ENCODE data around the gene CHCHD3.
"Not testable (repeated sequence)": the region's sequence is repeated elsewhere in the genome, so short reads cannot be mapped to it uniquely, and the experiment has no call there.

Gene CHCHD3

DNA sequence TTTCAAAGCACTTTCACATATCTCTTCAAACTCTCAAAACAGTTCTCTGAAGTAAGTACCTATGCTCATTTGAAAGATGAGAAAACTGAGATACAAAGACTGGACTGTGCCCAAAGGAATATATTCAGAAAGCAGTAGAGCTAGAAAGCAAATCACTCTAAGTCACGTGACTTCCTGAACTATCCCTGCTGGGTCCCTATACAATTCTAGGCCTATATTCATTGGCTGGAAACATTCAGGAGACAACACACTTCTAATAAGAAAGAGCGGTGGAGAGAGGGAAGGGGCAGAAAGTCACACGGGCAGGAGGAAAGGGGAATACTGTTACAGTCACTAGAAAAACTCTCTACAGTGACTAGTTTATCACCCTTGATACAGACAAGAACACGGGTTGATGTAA, 140.0 kb downstream of the CHCHD3 start:
- Histone ChIP-seq H3K4me1 (ENCODE audit: control insufficient read depth, low read depth, low read length) (peaks cover 3% of the 10 kb centered on the region), H3K27me3 (ENCODE audit: control insufficient read depth, insufficient read depth, low read length) (no peaks in the 10 kb centered on the region), H3K9ac (ENCODE audit: low read length) (no peak overlapping the region), H3K27ac (ENCODE audit: low read length) (no peak overlapping the region), H3K4me3 (ENCODE audit: low read length) (no peak overlapping the region), H3K9me3 (ENCODE audit: control insufficient read depth, low read depth, low read length) (no peaks in the 10 kb centered on the region), H3K36me3 (ENCODE audit: control insufficient read depth, low read depth, low read length) (no peaks in the 10 kb centered on the region)

DNA sequence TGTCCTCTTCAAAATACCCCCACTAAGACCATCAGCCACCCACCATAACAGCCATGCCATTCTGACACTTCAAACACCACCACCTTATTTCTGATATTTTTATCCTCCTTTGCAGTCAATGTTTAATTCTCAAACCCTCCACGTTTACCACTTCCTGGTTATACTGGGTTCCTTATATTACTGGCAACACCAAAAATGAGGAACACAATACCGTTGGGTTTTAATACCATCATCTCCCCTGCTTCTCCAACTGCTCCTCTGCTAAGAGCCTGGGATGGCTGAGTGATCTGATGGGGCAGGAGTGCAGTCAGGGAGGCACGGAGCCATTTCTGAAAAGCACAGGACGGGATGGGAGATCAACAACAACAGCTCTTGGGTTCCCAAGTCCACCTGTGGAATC, 140.5 kb downstream of the CHCHD3 start:
- no peak overlapping the region for H3K27ac ChIP-seq (ENCODE audit: low read length)
- no peaks in the 10 kb centered on the region for H3K9me3 ChIP-seq (ENCODE audit: control insufficient read depth, low read depth, low read length)
- peaks cover 3% of the 10 kb centered on the region for H3K4me1 ChIP-seq (ENCODE audit: control insufficient read depth, low read depth, low read length)
- no peak overlapping the region for H3K9ac ChIP-seq (ENCODE audit: low read length)
- no peak overlapping the region for H3K4me3 ChIP-seq (ENCODE audit: low read length)
- H3K36me3 ChIP-seq (ENCODE audit: control insufficient read depth, low read depth, low read length) = no peaks in the 10 kb centered on the region
- H3K27me3 ChIP-seq (ENCODE audit: control insufficient read depth, insufficient read depth, low read length) = no peaks in the 10 kb centered on the region

DNA sequence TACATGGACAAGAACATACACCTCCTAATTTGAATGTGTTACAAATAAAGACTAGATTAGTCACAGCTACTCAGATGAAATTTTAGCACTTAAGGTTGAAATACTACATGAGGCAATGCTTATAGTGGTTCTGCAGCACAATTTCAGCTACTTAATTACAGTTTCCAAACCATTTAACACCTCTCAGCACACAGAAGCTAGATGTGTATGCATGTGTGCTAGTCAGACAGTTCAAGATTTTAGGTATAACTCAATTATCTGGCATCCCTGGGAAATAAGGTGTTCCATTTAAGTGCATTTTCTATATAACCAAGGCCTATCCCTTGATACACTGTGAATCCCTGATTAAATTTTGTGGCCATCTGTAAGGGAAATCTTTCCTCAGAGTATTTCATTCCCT, 141.8 kb downstream of the CHCHD3 start:
- H3K4me1 ChIP-seq (ENCODE audit: control insufficient read depth, low read depth, low read length) = peaks cover 3% of the 10 kb centered on the region
- H3K9ac ChIP-seq (ENCODE audit: low read length) = no peak overlapping the region
- H3K27ac ChIP-seq (ENCODE audit: low read length) = no peak overlapping the region
- H3K9me3 ChIP-seq (ENCODE audit: control insufficient read depth, low read depth, low read length) = no peaks in the 10 kb centered on the region
- no peaks in the 10 kb centered on the region for H3K36me3 ChIP-seq (ENCODE audit: control insufficient read depth, low read depth, low read length)
- H3K27me3 ChIP-seq (ENCODE audit: control insufficient read depth, insufficient read depth, low read length) = no peaks in the 10 kb centered on the region
- no peak overlapping the region for H3K4me3 ChIP-seq (ENCODE audit: low read length)

DNA sequence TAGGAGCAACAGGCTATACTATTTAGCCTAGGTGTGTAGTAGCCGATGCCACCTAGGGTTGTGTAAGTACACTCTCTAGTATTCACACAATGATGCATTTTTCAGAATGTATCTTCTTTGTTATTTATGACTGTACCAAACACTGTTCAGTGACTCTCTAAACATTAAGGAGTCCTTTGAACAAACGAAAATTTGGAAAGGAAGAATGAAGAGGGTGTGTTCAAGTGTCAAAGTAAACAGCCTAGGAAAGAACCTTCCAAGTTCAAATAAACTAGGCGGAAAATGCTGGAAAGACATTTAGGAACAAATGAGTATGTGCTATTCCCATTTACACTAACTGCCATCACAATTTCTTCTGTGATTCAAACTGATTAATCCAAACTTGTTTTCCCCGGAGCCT, 142.4 kb downstream of the CHCHD3 start:
- H3K27ac ChIP-seq (ENCODE audit: low read length) = no peak overlapping the region
- no peaks in the 10 kb centered on the region for H3K36me3 ChIP-seq (ENCODE audit: control insufficient read depth, low read depth, low read length)
- H3K27me3 ChIP-seq (ENCODE audit: control insufficient read depth, insufficient read depth, low read length) = no peaks in the 10 kb centered on the region
- H3K4me1 ChIP-seq (ENCODE audit: control insufficient read depth, low read depth, low read length) = peaks cover 3% of the 10 kb centered on the region
- no peaks in the 10 kb centered on the region for H3K9me3 ChIP-seq (ENCODE audit: control insufficient read depth, low read depth, low read length)
- no peak overlapping the region for H3K4me3 ChIP-seq (ENCODE audit: low read length)
- no peak overlapping the region for H3K9ac ChIP-seq (ENCODE audit: low read length)

DNA sequence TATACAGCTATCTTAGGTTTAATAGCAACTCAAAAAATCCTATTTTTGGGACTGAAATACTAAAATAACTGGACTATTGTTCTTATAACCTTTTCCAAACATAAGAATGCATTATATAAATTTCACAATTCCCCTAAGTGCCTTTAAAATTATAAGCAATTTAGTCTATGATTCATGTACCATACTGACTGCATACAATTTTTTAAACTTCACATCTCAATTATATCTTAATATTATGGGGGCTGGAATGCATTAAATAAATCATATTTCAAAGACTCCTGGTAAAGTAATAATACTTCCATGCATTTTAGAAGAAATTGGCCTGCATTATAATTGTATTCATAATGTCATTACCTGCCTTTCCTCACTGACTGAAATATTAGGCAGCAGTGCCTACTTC, 144.6 kb downstream of the CHCHD3 start:
- Histone ChIP-seq H3K36me3 (ENCODE audit: control insufficient read depth, low read depth, low read length) (no peaks in the 10 kb centered on the region), H3K27ac (ENCODE audit: low read length) (no peak overlapping the region), H3K9ac (ENCODE audit: low read length) (no peak overlapping the region), H3K27me3 (ENCODE audit: control insufficient read depth, insufficient read depth, low read length) (no peaks in the 10 kb centered on the region), H3K4me3 (ENCODE audit: low read length) (no peak overlapping the region), H3K4me1 (ENCODE audit: control insufficient read depth, low read depth, low read length) (peaks cover 4% of the 10 kb centered on the region), H3K9me3 (ENCODE audit: control insufficient read depth, low read depth, low read length) (no peaks in the 10 kb centered on the region)

DNA sequence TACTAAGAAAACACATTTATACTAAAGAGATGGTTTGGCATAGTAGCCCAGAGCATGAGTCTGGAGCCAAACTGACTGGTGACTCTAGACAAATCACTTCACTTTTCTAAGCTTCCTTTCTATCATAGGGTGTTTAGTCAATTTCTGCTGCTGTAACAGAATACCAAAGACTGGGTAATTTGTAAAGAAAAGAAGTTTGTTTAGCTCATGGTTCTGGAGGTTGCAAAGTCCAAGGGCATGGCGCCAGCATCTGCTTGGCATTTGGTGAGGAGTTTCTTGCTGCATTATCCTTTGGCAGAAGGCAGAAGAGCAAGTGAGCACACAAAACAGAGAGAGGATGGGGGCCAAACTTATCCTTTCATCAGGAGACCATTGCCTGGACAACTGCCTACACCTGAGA, 146.3 kb downstream of the CHCHD3 start:
- no peaks in the 10 kb centered on the region for H3K36me3 ChIP-seq (ENCODE audit: control insufficient read depth, low read depth, low read length)
- H3K27ac ChIP-seq (ENCODE audit: low read length) = no peak overlapping the region
- H3K4me1 ChIP-seq (ENCODE audit: control insufficient read depth, low read depth, low read length) = peaks cover 14% of the 10 kb centered on the region
- H3K9ac ChIP-seq (ENCODE audit: low read length) = no peak overlapping the region
- H3K9me3 ChIP-seq (ENCODE audit: control insufficient read depth, low read depth, low read length) = no peaks in the 10 kb centered on the region
- no peaks in the 10 kb centered on the region for H3K27me3 ChIP-seq (ENCODE audit: control insufficient read depth, insufficient read depth, low read length)
- no peak overlapping the region for H3K4me3 ChIP-seq (ENCODE audit: low read length)

DNA sequence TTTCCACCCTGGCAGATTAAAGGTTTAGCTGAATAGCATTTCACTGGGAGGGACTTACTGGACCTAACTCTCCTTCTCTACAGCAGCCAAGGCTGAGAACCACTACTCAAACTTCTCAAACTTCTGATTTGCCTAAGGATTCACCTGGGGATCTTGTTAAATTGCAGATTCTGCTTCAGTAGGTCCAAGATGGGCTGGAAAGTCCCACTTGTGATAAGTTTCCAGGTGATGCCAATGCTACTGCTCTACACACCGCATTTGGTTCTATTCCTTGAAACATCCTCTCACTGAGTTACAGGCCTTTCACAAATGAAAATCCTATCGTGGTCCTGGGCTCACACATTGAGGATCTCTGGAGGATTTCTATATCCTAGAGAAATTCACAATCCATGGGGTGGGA, 147.9 kb downstream of the CHCHD3 start:
- H3K9ac ChIP-seq (ENCODE audit: low read length) = no peak overlapping the region
- H3K4me1 ChIP-seq (ENCODE audit: control insufficient read depth, low read depth, low read length) = peaks cover 14% of the 10 kb centered on the region
- no peaks in the 10 kb centered on the region for H3K27me3 ChIP-seq (ENCODE audit: control insufficient read depth, insufficient read depth, low read length)
- no peak overlapping the region for H3K4me3 ChIP-seq (ENCODE audit: low read length)
- H3K27ac ChIP-seq (ENCODE audit: low read length) = no peak overlapping the region
- no peaks in the 10 kb centered on the region for H3K36me3 ChIP-seq (ENCODE audit: control insufficient read depth, low read depth, low read length)
- H3K9me3 ChIP-seq (ENCODE audit: control insufficient read depth, low read depth, low read length) = no peaks in the 10 kb centered on the region

DNA sequence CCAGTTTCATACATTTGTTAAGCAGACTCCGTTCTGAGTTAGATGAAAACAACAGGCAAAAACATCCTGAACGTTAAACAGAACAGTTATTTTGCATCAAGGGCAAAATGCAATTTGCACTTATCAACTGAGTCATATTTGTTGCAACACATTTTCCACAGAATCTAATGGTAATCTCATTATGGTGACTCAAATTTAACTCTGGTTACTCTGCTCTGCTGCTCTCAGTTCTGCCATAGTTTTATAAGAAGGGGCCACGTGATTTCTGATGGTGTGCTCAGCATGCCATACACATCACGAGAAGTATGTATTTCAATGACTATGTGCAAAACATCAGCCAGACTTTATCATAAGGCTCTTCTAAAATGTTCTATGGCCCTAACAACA, 148.8 kb downstream of the CHCHD3 start:
- no peak overlapping the region for H3K27ac ChIP-seq (ENCODE audit: low read length)
- H3K9me3 ChIP-seq (ENCODE audit: control insufficient read depth, low read depth, low read length) = no peaks in the 10 kb centered on the region
- no peaks in the 10 kb centered on the region for H3K27me3 ChIP-seq (ENCODE audit: control insufficient read depth, insufficient read depth, low read length)
- H3K4me1 ChIP-seq (ENCODE audit: control insufficient read depth, low read depth, low read length) = peaks cover 14% of the 10 kb centered on the region
- H3K4me3 ChIP-seq (ENCODE audit: low read length) = no peak overlapping the region
- no peak overlapping the region for H3K9ac ChIP-seq (ENCODE audit: low read length)
- no peaks in the 10 kb centered on the region for H3K36me3 ChIP-seq (ENCODE audit: control insufficient read depth, low read depth, low read length)

DNA sequence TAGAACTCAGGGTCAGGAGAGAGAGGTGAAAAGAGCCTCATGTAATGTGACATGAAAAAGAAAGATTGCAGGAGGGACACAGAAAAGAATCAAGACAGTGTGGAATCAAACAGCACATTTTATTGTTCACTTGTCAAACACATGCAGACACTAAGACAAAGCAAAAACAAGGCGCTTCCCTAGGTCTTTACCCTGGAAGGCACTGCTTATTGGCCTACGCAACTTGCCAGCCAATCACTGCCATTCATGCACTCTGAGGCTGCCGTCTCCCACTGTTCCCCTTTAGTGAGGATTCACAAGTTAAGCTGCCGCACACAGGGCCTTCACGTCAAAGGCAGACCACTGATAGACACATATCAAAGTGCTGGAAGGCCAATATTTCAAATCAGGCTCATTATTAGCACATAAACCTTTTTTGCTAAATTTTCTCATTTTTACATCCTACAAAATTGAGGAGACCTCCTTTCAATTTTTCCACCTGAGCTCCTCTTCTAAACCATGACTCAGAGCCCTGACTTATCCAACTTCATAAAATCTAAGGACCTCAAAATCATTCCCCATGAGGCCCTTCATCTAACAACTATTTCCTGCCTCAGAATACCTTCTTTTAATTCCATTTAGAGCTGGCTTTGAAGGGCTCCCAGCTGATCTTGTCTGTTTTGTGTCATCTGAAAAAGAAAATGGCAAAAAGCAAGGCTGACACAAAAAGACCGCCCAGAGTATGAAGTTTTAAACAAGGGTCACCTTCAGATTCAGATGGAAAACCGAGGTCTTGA, 149.4 kb downstream of the CHCHD3 start:
- H3K9ac ChIP-seq (ENCODE audit: low read length) = no peak overlapping the region
- no peak overlapping the region for H3K27ac ChIP-seq (ENCODE audit: low read length)
- H3K4me1 ChIP-seq (ENCODE audit: control insufficient read depth, low read depth, low read length) = peaks cover 14% of the 10 kb centered on the region

DNA sequence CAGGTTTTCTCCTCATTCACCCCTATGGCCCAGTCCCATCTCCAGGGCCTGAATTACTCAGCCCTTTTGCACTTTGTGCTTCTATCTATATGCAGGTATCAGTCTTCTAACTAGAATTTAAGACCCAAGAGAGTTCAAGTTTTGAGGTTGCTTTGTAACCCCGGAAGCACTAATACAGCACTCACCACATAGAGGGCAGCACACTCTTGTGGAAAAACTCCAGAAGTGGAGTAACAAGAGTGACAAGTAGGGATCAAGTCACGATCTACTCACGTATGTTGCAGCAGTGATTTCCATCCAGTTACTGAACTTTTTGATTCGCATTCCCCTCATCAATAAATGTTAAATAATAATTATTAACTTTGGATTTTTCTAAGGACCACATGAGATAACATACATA, 151.0 kb downstream of the CHCHD3 start:
- Histone ChIP-seq H3K4me3 (ENCODE audit: low read length) (no peak overlapping the region), H3K4me1 (ENCODE audit: control insufficient read depth, low read depth, low read length) (peaks cover 14% of the 10 kb centered on the region), H3K9ac (ENCODE audit: low read length) (no peak overlapping the region), H3K27ac (ENCODE audit: low read length) (no peak overlapping the region), H3K27me3 (ENCODE audit: control insufficient read depth, insufficient read depth, low read length) (no peaks in the 10 kb centered on the region), H3K9me3 (ENCODE audit: control insufficient read depth, low read depth, low read length) (no peaks in the 10 kb centered on the region), H3K36me3 (ENCODE audit: control insufficient read depth, low read depth, low read length) (no peaks in the 10 kb centered on the region)

More for the DNA sequence above, 149.4 kb downstream of the CHCHD3 start:
- H3K4me3 ChIP-seq (ENCODE audit: low read length) = no peak overlapping the region
- H3K27me3 ChIP-seq (ENCODE audit: control insufficient read depth, insufficient read depth, low read length) = no peaks in the 10 kb centered on the region
- no peaks in the 10 kb centered on the region for H3K9me3 ChIP-seq (ENCODE audit: control insufficient read depth, low read depth, low read length)
- no peaks in the 10 kb centered on the region for H3K36me3 ChIP-seq (ENCODE audit: control insufficient read depth, low read depth, low read length)

DNA sequence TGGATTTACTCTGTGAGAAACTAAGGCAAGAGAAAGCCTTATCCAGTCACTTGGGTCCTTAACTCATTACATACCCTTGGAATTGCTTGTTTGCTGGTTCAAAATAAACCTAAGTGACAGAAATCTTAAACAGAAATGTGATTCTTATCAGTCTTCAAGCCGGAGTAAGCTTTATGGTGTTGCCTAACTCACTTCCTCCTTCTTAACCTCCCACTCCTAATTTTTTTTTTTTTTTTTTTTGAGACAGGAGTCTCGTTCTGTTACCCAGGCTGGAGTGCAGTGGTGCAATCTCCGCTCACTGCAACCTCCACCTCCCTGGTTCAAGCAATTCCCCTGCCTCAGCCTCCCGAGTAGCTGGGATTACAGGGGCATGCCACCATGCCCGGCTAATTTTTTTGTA, 151.9 kb downstream of the CHCHD3 start:
- not testable (repeated sequence) for H3K36me3 ChIP-seq (ENCODE audit: control insufficient read depth, low read depth, low read length); H3K4me3 ChIP-seq (ENCODE audit: low read length); H3K9ac ChIP-seq (ENCODE audit: low read length); H3K27ac ChIP-seq (ENCODE audit: low read length); H3K9me3 ChIP-seq (ENCODE audit: control insufficient read depth, low read depth, low read length); H3K27me3 ChIP-seq (ENCODE audit: control insufficient read depth, insufficient read depth, low read length)
- peaks cover 14% of the 10 kb centered on the region for H3K4me1 ChIP-seq (ENCODE audit: control insufficient read depth, low read depth, low read length)

DNA sequence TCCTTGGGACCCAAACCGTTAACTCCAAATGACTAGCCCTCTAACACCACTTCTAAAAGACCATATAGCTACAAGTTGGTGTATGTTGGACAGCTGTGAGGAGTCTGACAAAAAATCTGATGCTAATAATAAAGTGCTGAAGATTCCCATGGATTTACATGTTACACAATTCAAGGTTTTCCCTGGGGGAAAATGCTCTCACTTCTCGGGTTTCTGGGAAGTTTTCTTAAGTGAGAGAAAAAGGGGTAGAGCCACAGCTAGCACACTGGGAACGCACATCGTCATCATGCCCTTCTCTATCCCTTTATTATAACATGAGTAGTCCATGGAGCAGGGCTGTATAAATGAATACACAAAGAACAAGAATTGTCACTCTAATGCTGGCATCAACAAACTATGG, 162.1 kb downstream of the CHCHD3 start:
- Histone ChIP-seq H3K27ac (ENCODE audit: low read length) (no peak overlapping the region), H3K27me3 (ENCODE audit: control insufficient read depth, insufficient read depth, low read length) (no peaks in the 10 kb centered on the region), H3K4me3 (ENCODE audit: low read length) (no peak overlapping the region), H3K36me3 (ENCODE audit: control insufficient read depth, low read depth, low read length) (no peaks in the 10 kb centered on the region), H3K4me1 (ENCODE audit: control insufficient read depth, low read depth, low read length) (no peaks in the 10 kb centered on the region), H3K9me3 (ENCODE audit: control insufficient read depth, low read depth, low read length) (no peaks in the 10 kb centered on the region), H3K9ac (ENCODE audit: low read length) (no peak overlapping the region)

Measured in iPS-18a (cell line).